Measurements from ENCODE around the gene PRKCQ. TPM values are rescaled to one million over a fixed set of nuclear protein-coding genes. Genes with fewer than 3 reads are reported as not detected.

The PRKCQ gene
- total and polyA plus RNA-seq, 7 donors, result 6.6 to 76.3 (median 33.8) TPM

- H3K27ac ChIP-seq, result no peak overlapping the region
- no peaks in the 10 kb centered on the region for H3K4me1 ChIP-seq
- ATAC-seq (no peak), DNase-seq (no peak)
- 86 to 96% (median 86%) methylated on average over 5 of the region's 5 CpGs for WGBS, 3 donors
- H3K36me3 ChIP-seq (ENCODE audit: insufficient read depth in 1 of 2, low read depth in 1 of 2), result peaks cover 11 to 86% of the 10 kb centered on the region in 2 donors
- no peaks in the 10 kb centered on the region for H3K27me3 ChIP-seq (ENCODE audit: insufficient read depth in 3 of 3, low read length in 2 of 3)
- H3K4me3 ChIP-seq, result no peak overlapping the region
- intact Hi-C loops (cut with DNase I), result no loop called here
- no peak for TF ChIP-seq CTCF (IDR thresholded peaks at IDR 0.05)
- H3K9me3 ChIP-seq, result no peaks in the 10 kb centered on the region
Measured at GRCh38 chr10:6457376-6457775, 122.7 kb downstream of the PRKCQ start.

GRCh38 chr10:6456067-6456466, 124.0 kb downstream of the PRKCQ start:
- intact Hi-C loops (cut with DNase I), result no loop called here
- Histone ChIP-seq H3K36me3 (ENCODE audit: insufficient read depth in 1 of 2, low read depth in 1 of 2) (peaks cover 8 to 73% of the 10 kb centered on the region in 2 donors), H3K4me1 (no peaks in the 10 kb centered on the region), H3K27ac (no peak overlapping the region), H3K27me3 (ENCODE audit: insufficient read depth in 3 of 3, low read length in 2 of 3) (no peaks in the 10 kb centered on the region), H3K4me3 (no peak overlapping the region), H3K9me3 (no peaks in the 10 kb centered on the region)
- TF ChIP-seq CTCF (IDR thresholded peaks at IDR 0.05), result no peak
- no peak for ATAC-seq
- 78 to 100% (median 96%) methylated on average over 1 of the region's 1 CpG for WGBS, 3 donors
- no peak for DNase-seq

GRCh38 chr10:6455592-6455991, 124.5 kb downstream of the PRKCQ start:
- DNase-seq (no peak), ATAC-seq (no peak)
- intact Hi-C loops (cut with DNase I), result no loop called here
- Histone ChIP-seq H3K4me1 (no peaks in the 10 kb centered on the region), H3K27ac (no peak overlapping the region), H3K9me3 (no peaks in the 10 kb centered on the region), H3K36me3 (ENCODE audit: insufficient read depth in 1 of 2, low read depth in 1 of 2) (peaks cover 8 to 68% of the 10 kb centered on the region in 2 donors), H3K27me3 (ENCODE audit: insufficient read depth in 3 of 3, low read length in 2 of 3) (no peaks in the 10 kb centered on the region), H3K4me3 (no peak overlapping the region)
- 91 to 94% (median 94%) methylated on average over 1 of the region's 1 CpG for WGBS, 3 donors
- TF ChIP-seq CTCF (IDR thresholded peaks at IDR 0.05), result no peak

- H3K4me1 ChIP-seq, result peaks cover 10% of the 10 kb centered on the region
- ATAC-seq (no peak), DNase-seq (no peak)
- WGBS, 3 donors, result 92 to 96% (median 93%) methylated on average over 8 of the region's 8 CpGs
- H3K36me3 ChIP-seq (ENCODE audit: insufficient read depth in 1 of 2, low read depth in 1 of 2), result peaks cover 0 to 37% of the 10 kb centered on the region in 2 donors
- H3K4me3 ChIP-seq, result no peak overlapping the region
- TF ChIP-seq CTCF (IDR thresholded peaks at IDR 0.05), result no peak
- no peaks in the 10 kb centered on the region for H3K9me3 ChIP-seq
- intact Hi-C loops (cut with DNase I), result loop anchor here in 1 of 2 donors (10.0 kb wide), 1 partner anchor 128 kb away; no protein-coding TSS in a partner anchor
- H3K27me3 ChIP-seq (ENCODE audit: insufficient read depth in 3 of 3, low read length in 2 of 3), result no peaks in the 10 kb centered on the region
- peak overlapping the region; percentile 82 for H3K27ac ChIP-seq
Measured at GRCh38 chr10:6446711-6447110, 133.4 kb downstream of the PRKCQ start.
